GM19324 (cell line): ENCODE results near the gene PLEKHA6.
"Not testable (repeated sequence)": the region's sequence is repeated elsewhere in the genome, so short reads cannot be mapped to it uniquely, and the experiment has no call there.

Experiments used
- ATAC-seq: cut with Tn5 transposase; IDR thresholded peaks from one replicate; pipeline ENCODE4 v1.9.1; 2021; ENCODE audit warnings: mild to moderate bottlenecking, moderate library complexity; ENCODE audit not compliant: unreplicated experiment, low FRiP score

PLEKHA6 gene

GRCh38 chr1:204250428-204251030, 109.2 kb downstream of the PLEKHA6 start:
- no peak for ATAC-seq

GRCh38 chr1:204249736-204250427, 109.8 kb downstream of the PLEKHA6 start:
- ATAC-seq: no peak

GRCh38 chr1:204248954-204249353, 110.8 kb downstream of the PLEKHA6 start:
- no peak for ATAC-seq

GRCh38 chr1:204246876-204247275, 112.9 kb downstream of the PLEKHA6 start:
- ATAC-seq: no peak

GRCh38 chr1:204242920-204243319, 116.8 kb downstream of the PLEKHA6 start:
- ATAC-seq: no peak

- ATAC-seq: no peak
These were observed 117.8 kb downstream of the PLEKHA6 start for GRCh38 chr1:204241914-204242313.

- no peak for ATAC-seq
These were observed 118.7 kb downstream of the PLEKHA6 start for GRCh38 chr1:204241050-204241449.

- no peak for ATAC-seq
These were observed 119.5 kb downstream of the PLEKHA6 start for GRCh38 chr1:204240233-204240632.

- not testable (repeated sequence) for ATAC-seq
These were observed 120.3 kb downstream of the PLEKHA6 start for GRCh38 chr1:204239401-204239800.

- not testable (repeated sequence) for ATAC-seq
These were observed 121.2 kb downstream of the PLEKHA6 start for GRCh38 chr1:204238520-204238919.

- not testable (repeated sequence) for ATAC-seq
These were observed 122.2 kb downstream of the PLEKHA6 start for GRCh38 chr1:204237515-204237914.

- no peak for ATAC-seq
These were observed 127.2 kb downstream of the PLEKHA6 start for GRCh38 chr1:204232526-204232925.

GRCh38 chr1:204230211-204230610, 129.5 kb downstream of the PLEKHA6 start:
- ATAC-seq: no peak

GRCh38 chr1:204228896-204229295, 130.8 kb downstream of the PLEKHA6 start:
- no peak for ATAC-seq

- ATAC-seq: no peak
These were observed 131.5 kb downstream of the PLEKHA6 start for GRCh38 chr1:204227996-204228785.

GRCh38 chr1:204227351-204227750, 132.4 kb downstream of the PLEKHA6 start:
- ATAC-seq: no peak

- no peak for ATAC-seq
These were observed 133.6 kb downstream of the PLEKHA6 start for GRCh38 chr1:204225841-204226735.

- no peak for ATAC-seq
These were observed 135.1 kb downstream of the PLEKHA6 start for GRCh38 chr1:204224655-204225054.

GRCh38 chr1:204223129-204223860, 136.4 kb downstream of the PLEKHA6 start:
- no peak for ATAC-seq

- no peak for ATAC-seq
These were observed 137.0 kb downstream of the PLEKHA6 start for GRCh38 chr1:204222764-204223055.
